ENCODE data around the gene GPSM1.

GPSM1 gene

GRCh38 chr9:136401173-136401922 is 74.0 kb downstream of the GPSM1 start:
- DNase-seq (ENCODE audit: extremely low spot score): no peak
- ChIA-PET POLR2A (interaction anchor here (0.7 to 1.8 kb wide), 4 partner anchors 9 to 38 kb away, joined by 3 to 10 read pairs (median 5); partner anchors contain the start of genes ENTR1 and PMPCA), CTCF (interaction anchor here (0.6 kb wide), 2 partner anchors 16 to 377 kb away, joined by 5 to 6 read pairs; no protein-coding TSS in a partner anchor)
- TF ChIP-seq BHLHE40 (IDR thresholded peaks at IDR 0.05; ENCODE audit: borderline replicate concordance) (no peak), FOXK2 (IDR thresholded peaks at IDR 0.05) (no peak), CTBP1 (IDR thresholded peaks at IDR 0.05; ENCODE audit: borderline replicate concordance) (no peak), L3MBTL2 (conservative IDR thresholded peaks at IDR 0.05) (no peak), SUZ12 (IDR thresholded peaks at IDR 0.05) (no peak), HDGF (IDR thresholded peaks at IDR 0.05; ENCODE audit: borderline replicate concordance) (no peak), ELF4 (IDR thresholded peaks at IDR 0.05) (no peak), SP1 (IDR thresholded peaks at IDR 0.05) (no peak), NFRKB (IDR thresholded peaks at IDR 0.05) (no peak), FOXA1 (IDR thresholded peaks at IDR 0.05) (no peak), PKNOX1 (IDR thresholded peaks at IDR 0.05) (no peak), ARNT (IDR thresholded peaks at IDR 0.05) (no peak), ZNF384 (IDR thresholded peaks at IDR 0.05) (no peak), TARDBP (IDR thresholded peaks at IDR 0.05) (no peak), FOXM1 (IDR thresholded peaks at IDR 0.05; ENCODE audit: borderline replicate concordance) (no peak)

GRCh38 chr9:136402067-136402466 is 74.7 kb downstream of the GPSM1 start:
- TF ChIP-seq SUZ12 (IDR thresholded peaks at IDR 0.05) (no peak), L3MBTL2 (conservative IDR thresholded peaks at IDR 0.05) (no peak), ELF4 (IDR thresholded peaks at IDR 0.05) (no peak), ARNT (IDR thresholded peaks at IDR 0.05) (no peak), FOXK2 (IDR thresholded peaks at IDR 0.05) (no peak), BHLHE40 (IDR thresholded peaks at IDR 0.05; ENCODE audit: borderline replicate concordance) (no peak), HDGF (IDR thresholded peaks at IDR 0.05; ENCODE audit: borderline replicate concordance) (no peak), FOXM1 (IDR thresholded peaks at IDR 0.05; ENCODE audit: borderline replicate concordance) (no peak), ZNF384 (IDR thresholded peaks at IDR 0.05) (no peak), SP1 (IDR thresholded peaks at IDR 0.05) (no peak), LEF1 (IDR thresholded peaks at IDR 0.05; ENCODE audit: borderline replicate concordance) (no peak)
- ChIA-PET CTCF (interaction anchor here (0.7 kb wide), 1 partner anchor 13 kb away, joined by 4 read pairs; no protein-coding TSS in a partner anchor), POLR2A (interaction anchor here (0.6 to 1.8 kb wide), 3 partner anchors 8 to 39 kb away, joined by 3 to 10 read pairs (median 5); partner anchors contain the start of genes ENTR1 and PMPCA)
- DNase-seq (ENCODE audit: extremely low spot score): no peak

GRCh38 chr9:136403538-136403914 is 76.2 kb downstream of the GPSM1 start:
- POLR2A ChIA-PET: no interaction called here
- no peak for TF ChIP-seq HDGF (IDR thresholded peaks at IDR 0.05; ENCODE audit: borderline replicate concordance)
- TF ChIP-seq ZNF384 (IDR thresholded peaks at IDR 0.05): no peak
- no peak for TF ChIP-seq FOXK2 (IDR thresholded peaks at IDR 0.05)
- TF ChIP-seq NFRKB (IDR thresholded peaks at IDR 0.05): no peak
- no peak for TF ChIP-seq ELF4 (IDR thresholded peaks at IDR 0.05)
- no peak for TF ChIP-seq LEF1 (IDR thresholded peaks at IDR 0.05; ENCODE audit: borderline replicate concordance)
- TF ChIP-seq SUZ12 (IDR thresholded peaks at IDR 0.05): no peak
- TF ChIP-seq SP1 (IDR thresholded peaks at IDR 0.05): no peak
- no peak for TF ChIP-seq PKNOX1 (IDR thresholded peaks at IDR 0.05)
- TF ChIP-seq L3MBTL2 (conservative IDR thresholded peaks at IDR 0.05): no peak
- no peak for TF ChIP-seq TARDBP (IDR thresholded peaks at IDR 0.05)
- TF ChIP-seq FOXA1 (IDR thresholded peaks at IDR 0.05): no peak
- TF ChIP-seq BHLHE40 (IDR thresholded peaks at IDR 0.05; ENCODE audit: borderline replicate concordance): no peak
- no peak for TF ChIP-seq CTBP1 (IDR thresholded peaks at IDR 0.05; ENCODE audit: borderline replicate concordance)
- no peak for TF ChIP-seq FOXM1 (IDR thresholded peaks at IDR 0.05; ENCODE audit: borderline replicate concordance)
- TF ChIP-seq ARNT (IDR thresholded peaks at IDR 0.05): no peak
- DNase-seq (ENCODE audit: extremely low spot score): no peak
- CTCF ChIA-PET: no interaction called here

GRCh38 chr9:136403915-136404800 is 76.8 kb downstream of the GPSM1 start:
- CTCF ChIA-PET: no interaction called here
- TF ChIP-seq ARNT (IDR thresholded peaks at IDR 0.05): no peak
- no peak for TF ChIP-seq NFRKB (IDR thresholded peaks at IDR 0.05)
- TF ChIP-seq LEF1 (IDR thresholded peaks at IDR 0.05; ENCODE audit: borderline replicate concordance): no peak
- TF ChIP-seq PKNOX1 (IDR thresholded peaks at IDR 0.05): no peak
- no peak for TF ChIP-seq BHLHE40 (IDR thresholded peaks at IDR 0.05; ENCODE audit: borderline replicate concordance)
- POLR2A ChIA-PET: no interaction called here
- no peak for DNase-seq (ENCODE audit: extremely low spot score)

GRCh38 chr9:136404801-136405136 is 77.4 kb downstream of the GPSM1 start:
- CTCF ChIA-PET: no interaction called here
- POLR2A ChIA-PET: no interaction called here
- no peak for TF ChIP-seq ARNT (IDR thresholded peaks at IDR 0.05)
- TF ChIP-seq NFRKB (IDR thresholded peaks at IDR 0.05): no peak
- TF ChIP-seq FOXA1 (IDR thresholded peaks at IDR 0.05): no peak
- TF ChIP-seq SP1 (IDR thresholded peaks at IDR 0.05): no peak
- TF ChIP-seq HDGF (IDR thresholded peaks at IDR 0.05; ENCODE audit: borderline replicate concordance): no peak
- no peak for TF ChIP-seq FOXK2 (IDR thresholded peaks at IDR 0.05)
- no peak for TF ChIP-seq LEF1 (IDR thresholded peaks at IDR 0.05; ENCODE audit: borderline replicate concordance)
- TF ChIP-seq FOXM1 (IDR thresholded peaks at IDR 0.05; ENCODE audit: borderline replicate concordance): no peak
- no peak for DNase-seq (ENCODE audit: extremely low spot score)

All from HEK293T (cell line).